Measurements from ENCODE around the gene COL9A3. TPM values are rescaled to one million over a fixed set of nuclear protein-coding genes. Genes with fewer than 3 reads are reported as not detected.

Gene COL9A3
- polyA plus RNA-seq, 1 experiment: 0.98 TPM

GRCh38 chr20:62876501-62876901, 59.7 kb downstream of the COL9A3 start:
- Histone ChIP-seq H3K27me3 (ENCODE audit: control insufficient read depth, insufficient read depth, low read length) (no peaks in the 10 kb centered on the region), H3K9me3 (ENCODE audit: control insufficient read depth, insufficient read depth, low read length) (no peaks in the 10 kb centered on the region; the same call in 1 of the 2 replicates), H3K4me3 (ENCODE audit: low read depth, low read length) (no peak overlapping the region), H3K27ac (ENCODE audit: low read depth, low read length) (no peak overlapping the region)
- CTCF ChIA-PET: interaction anchor here (1.0 to 1.1 kb wide), 2 partner anchors 11 to 23 kb away, joined by 3 to 6 read pairs; no protein-coding TSS in a partner anchor
- no peak for DNase-seq (ENCODE audit: low read depth, low spot score)
- no peak for TF ChIP-seq CTCF (IDR thresholded peaks at IDR 0.05; ENCODE audit: low read depth, low read length)
- POLR2A ChIA-PET: interaction anchor here (1.0 to 1.5 kb wide), 2 partner anchors 11 to 61 kb away, joined by 3 to 6 read pairs; partner anchors contain the start of gene GID8

GRCh38 chr20:62876902-62877816, 60.3 kb downstream of the COL9A3 start:
- Histone ChIP-seq H3K27ac (ENCODE audit: low read depth, low read length) (no peak overlapping the region), H3K9me3 (ENCODE audit: control insufficient read depth, insufficient read depth, low read length) (no peaks in the 10 kb centered on the region; the same call in 1 of the 2 replicates), H3K4me3 (ENCODE audit: low read depth, low read length) (no peak overlapping the region), H3K27me3 (ENCODE audit: control insufficient read depth, insufficient read depth, low read length) (no peaks in the 10 kb centered on the region)
- TF ChIP-seq CTCF (IDR thresholded peaks at IDR 0.05; ENCODE audit: low read depth, low read length): no peak
- no peak for DNase-seq (ENCODE audit: low read depth, low spot score)
- CTCF ChIA-PET: interaction anchor here (0.6 to 1.1 kb wide), 3 partner anchors 10 to 22 kb away, joined by 3 to 6 read pairs (median 4); no protein-coding TSS in a partner anchor
- POLR2A ChIA-PET: interaction anchor here (1.0 to 1.5 kb wide), 2 partner anchors 11 to 61 kb away, joined by 3 to 6 read pairs; partner anchors contain the start of gene GID8

GRCh38 chr20:62878244-62879038, 61.6 kb downstream of the COL9A3 start:
- POLR2A ChIA-PET: no interaction called here
- no peaks in the 10 kb centered on the region for H3K27me3 ChIP-seq (ENCODE audit: control insufficient read depth, insufficient read depth, low read length)

GRCh38 chr20:62879275-62880146, 62.7 kb downstream of the COL9A3 start:
- Histone ChIP-seq H3K4me3 (ENCODE audit: low read depth, low read length) (no peak overlapping the region), H3K27ac (ENCODE audit: low read depth, low read length) (no peak overlapping the region), H3K27me3 (ENCODE audit: control insufficient read depth, insufficient read depth, low read length) (no peaks in the 10 kb centered on the region), H3K9me3 (ENCODE audit: control insufficient read depth, insufficient read depth, low read length) (no peaks in the 10 kb centered on the region; the same call in 1 of the 2 replicates)
- ChIA-PET CTCF (no interaction called here), POLR2A (no interaction called here)
- no peak for TF ChIP-seq CTCF (IDR thresholded peaks at IDR 0.05; ENCODE audit: low read depth, low read length)
- no peak for DNase-seq (ENCODE audit: low read depth, low spot score)

More at GRCh38 chr20:62878244-62879038, 61.6 kb downstream of the COL9A3 start:
- no peak for DNase-seq (ENCODE audit: low read depth, low spot score)
- H3K27ac ChIP-seq (ENCODE audit: low read depth, low read length): no peak overlapping the region
- CTCF ChIA-PET: interaction anchor here (0.6 kb wide), 1 partner anchor 9 kb away, joined by 4 read pairs; no protein-coding TSS in a partner anchor
- no peak overlapping the region for H3K4me3 ChIP-seq (ENCODE audit: low read depth, low read length)
- H3K9me3 ChIP-seq (ENCODE audit: control insufficient read depth, insufficient read depth, low read length): no peaks in the 10 kb centered on the region; the same call in 1 of the 2 replicates
- TF ChIP-seq CTCF (IDR thresholded peaks at IDR 0.05; ENCODE audit: low read depth, low read length): no peak
